HG03469 (cell line): ENCODE measurements around the gene TTLL6.
"Not testable (repeated sequence)": the region's sequence is repeated elsewhere in the genome, so short reads cannot be mapped to it uniquely, and the experiment has no call there.

Source experiments
- ATAC-seq: cut with Tn5 transposase; IDR thresholded peaks from one replicate; pipeline ENCODE4 v1.9.1; 2021; ENCODE audit warnings: mild to moderate bottlenecking, moderate library complexity, moderate number of reproducible peaks; ENCODE audit not compliant: unreplicated experiment

TTLL6 gene

DNA sequence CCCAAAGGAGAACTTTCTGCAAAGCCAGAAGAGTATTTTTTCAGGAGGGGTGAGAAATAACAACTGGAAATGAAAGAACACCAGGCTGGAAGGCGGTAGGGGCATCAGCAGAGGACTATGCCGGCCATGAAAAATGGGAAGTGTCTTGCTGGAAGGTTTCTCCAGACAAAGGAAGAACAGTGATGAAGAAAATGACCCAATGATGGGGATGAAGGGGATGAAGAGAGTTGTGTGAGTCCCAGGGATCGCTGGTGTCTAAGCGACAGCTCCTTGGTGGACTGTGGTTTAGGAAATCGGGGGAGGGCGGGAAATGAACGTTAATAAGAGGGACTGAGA lies 623 bp downstream of the TTLL6 start:
- no peak for ATAC-seq

DNA sequence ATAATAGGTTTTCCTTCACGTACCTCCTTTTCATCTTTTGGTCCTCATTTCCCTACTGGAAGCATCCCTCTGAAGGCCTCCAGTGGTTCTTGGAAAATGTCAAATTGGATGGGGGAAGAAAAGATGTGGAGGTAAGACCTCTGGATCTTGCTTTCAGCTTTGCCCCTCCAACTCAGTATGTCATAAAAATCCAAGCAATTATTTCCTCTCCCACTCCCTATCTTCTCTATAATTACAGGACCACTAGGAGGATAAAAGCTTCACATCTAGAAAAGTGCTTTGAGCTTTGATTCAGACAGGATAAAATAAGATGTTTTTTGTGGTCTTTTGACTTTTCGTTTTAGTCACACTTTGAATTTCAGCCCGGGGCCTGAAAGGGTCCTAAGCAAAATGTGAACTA lies 1.7 kb downstream of the TTLL6 start:
- ATAC-seq, result no peak

DNA sequence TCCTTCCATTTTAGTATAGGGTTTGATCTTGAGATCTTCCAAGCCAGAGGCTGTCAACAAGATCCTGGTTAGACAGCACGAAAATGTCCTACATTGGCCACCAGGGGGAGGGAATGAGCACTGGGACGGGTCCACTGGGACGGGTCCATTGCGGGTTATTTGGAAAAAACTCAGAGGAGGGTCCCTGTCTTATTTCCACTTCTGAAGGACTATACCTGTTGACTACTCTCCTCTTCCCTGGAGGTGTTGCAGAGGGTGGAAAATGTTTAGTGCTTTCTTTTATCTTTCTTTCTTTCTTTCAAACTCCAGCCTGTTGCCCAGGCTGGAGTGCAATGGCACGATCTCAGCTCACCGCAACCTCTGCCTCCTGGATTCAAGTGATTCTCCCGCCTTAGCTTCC lies 2.5 kb downstream of the TTLL6 start:
- ATAC-seq, result no peak

DNA sequence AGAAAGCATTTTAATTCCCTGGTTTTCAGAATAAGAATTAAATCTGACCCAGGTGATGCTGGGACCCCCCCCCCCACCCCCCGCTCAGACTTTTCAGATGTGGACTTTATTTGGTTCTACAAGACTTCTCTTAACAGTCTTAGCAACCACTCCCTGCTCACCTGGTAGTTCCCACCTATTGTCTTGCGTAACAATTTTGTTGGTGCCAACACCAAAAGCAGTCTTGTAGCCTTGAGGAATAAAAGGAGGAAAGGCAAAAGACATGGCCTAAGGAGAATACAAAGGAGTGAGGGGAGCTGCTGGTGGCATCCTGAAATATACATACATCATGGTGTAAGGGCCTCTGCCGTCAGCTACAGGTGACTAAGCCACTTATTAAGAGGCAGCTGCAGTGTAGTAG lies 5.0 kb downstream of the TTLL6 start:
- no peak for ATAC-seq

DNA sequence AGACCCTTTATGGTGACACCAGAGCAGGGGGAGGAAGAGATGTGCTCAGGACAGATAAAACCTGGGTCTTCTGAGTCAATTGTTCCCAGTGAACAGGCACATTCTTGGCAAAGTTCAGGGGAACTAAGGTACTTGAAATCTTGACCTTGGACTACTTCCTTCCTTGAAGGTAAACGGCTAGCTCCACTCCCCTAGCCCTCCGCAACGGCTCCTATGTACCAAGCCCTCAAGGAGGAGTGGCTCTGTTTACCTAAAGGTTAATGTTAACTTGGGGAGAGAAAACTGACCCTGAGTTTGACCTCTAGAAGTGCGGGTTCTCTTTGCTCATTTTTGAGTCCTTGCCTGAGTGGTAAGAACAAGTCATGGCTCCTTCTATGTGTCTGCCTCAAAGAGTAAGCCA lies 7.8 kb downstream of the TTLL6 start:
- no peak for ATAC-seq

DNA sequence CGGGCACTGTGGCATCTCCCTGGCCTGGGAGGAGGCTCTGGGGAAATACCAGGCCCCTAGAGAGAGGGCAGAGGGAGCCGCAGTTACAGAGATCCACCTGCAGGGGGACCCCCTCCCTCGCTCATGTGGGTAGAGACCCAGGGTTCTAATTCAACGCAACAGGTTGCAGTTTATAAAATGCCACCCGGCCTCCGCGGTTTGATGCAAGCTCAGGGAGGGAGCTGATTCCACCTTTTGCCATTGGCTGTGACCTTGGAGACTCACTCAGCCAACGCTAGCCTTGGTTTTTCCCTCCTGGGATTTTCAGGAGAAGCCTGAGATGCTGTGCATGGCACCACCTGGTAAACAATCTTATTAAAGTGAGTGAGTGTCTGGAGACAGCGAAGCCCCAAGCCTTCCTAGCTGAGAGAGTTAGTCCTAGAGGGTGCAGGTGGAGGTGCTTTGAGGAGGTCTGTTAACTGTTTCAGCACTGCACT lies 12.1 kb downstream of the TTLL6 start:
- ATAC-seq, result no peak

DNA sequence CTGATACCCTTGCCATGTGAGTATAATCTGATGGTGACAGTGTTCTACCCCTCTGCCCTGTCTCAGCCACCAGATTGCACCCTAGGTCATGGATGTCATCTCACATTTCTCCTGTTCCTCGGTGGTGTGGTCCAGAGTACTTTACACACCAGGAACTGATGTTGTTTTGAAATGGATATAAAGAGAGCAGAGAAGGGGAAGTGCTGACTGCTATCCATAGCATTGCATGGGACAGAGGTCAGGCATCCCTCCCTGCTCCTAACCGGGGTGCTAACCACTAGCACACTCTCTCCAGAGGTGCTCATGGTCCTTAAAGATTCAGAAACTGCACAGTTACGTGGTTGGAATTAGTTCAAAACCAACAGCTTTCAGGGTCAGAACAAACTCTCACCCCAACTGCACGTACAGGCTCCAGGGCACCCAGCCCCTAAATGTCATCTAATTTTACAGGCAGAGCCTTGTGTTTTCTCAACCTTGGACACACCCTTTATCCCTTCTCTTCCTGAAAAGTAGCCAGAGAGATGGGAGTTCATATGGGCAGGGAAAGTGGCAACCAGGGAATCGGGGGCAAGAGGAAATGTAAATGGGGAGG lies 16.3 kb downstream of the TTLL6 start:
- ATAC-seq, result no peak

DNA sequence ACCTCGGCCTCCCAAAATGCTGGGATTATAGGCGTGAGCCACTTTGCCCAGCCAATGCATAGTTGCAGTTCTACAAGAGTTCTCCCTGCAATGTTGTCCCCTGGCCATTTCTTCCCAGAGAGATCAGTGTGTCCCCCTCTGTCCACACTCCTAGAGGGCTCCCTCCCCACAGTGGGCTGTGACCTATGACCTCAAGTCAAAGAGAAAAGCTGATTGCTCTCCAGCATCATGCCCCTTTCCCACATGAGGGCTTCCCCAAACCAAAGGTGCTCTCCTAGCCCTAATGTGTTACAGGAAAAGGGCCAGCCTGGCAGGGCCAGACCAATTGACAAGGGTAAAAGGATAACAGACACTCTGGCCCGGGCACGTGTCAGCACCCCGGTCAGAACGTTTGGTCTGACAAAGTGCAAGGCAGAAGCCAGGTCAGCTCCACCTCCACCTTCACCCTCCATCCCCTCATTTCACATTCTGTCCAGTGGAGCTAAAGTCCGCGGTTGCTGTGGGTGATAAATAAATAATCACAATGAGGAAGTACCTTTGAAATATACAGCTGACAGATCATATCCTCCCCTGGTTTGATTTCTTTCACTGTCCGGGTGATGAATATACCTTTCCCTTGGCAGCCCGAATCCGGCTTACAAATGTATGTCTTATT lies 17.8 kb downstream of the TTLL6 start:
- ATAC-seq, result no peak

DNA sequence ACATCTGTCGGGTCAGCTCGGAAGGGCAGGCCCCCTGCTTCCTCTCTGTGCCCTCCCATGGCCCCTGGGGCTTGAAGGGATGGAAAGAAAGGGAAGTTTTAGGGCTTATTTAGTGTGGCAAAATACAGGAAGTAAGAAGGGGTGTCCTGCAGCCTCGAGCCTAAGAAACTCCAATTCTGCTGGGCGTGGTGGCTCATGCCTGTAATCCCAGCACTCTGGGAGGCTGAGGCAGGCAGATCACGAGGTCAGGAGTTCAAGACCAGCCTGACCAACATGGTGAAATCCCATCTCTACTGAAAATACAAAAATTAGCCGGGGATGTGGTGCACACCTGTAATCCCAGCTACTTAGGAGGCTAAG lies 20.9 kb downstream of the TTLL6 start:
- not testable (repeated sequence) for ATAC-seq

DNA sequence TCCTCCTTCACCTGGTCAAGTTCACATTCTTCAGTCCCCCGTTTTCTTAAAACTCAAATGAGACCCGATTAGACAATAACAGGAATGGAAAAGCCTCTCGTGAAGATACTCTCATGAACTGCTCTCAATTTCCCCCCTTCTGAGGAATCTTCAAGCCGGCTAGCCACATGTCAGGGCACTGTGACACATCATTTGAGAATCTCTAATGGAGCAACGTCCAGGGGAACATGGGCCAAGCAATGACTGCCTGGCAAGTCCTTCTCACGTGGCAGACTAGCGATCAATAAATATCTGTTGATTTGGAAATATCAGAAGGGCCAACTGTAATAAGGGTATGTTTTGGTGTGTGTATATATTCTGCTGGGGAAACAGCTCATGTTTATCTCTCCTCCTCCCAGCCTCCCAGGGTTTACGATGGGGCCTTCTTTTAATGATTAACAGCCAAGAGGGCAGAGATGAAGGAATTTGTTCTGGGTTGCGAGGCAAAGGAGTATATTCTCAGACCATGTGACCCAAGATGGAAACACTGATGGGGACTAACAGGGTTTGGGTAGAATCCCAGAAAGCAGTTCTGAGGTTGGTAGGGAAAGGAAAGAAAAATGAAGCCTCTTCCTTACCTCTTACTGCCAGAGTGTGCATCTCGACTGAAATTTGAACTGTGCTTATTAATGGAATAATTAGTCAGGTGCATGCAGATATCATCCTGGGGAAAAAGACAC lies 21.4 kb downstream of the TTLL6 start:
- ATAC-seq, result no peak

DNA sequence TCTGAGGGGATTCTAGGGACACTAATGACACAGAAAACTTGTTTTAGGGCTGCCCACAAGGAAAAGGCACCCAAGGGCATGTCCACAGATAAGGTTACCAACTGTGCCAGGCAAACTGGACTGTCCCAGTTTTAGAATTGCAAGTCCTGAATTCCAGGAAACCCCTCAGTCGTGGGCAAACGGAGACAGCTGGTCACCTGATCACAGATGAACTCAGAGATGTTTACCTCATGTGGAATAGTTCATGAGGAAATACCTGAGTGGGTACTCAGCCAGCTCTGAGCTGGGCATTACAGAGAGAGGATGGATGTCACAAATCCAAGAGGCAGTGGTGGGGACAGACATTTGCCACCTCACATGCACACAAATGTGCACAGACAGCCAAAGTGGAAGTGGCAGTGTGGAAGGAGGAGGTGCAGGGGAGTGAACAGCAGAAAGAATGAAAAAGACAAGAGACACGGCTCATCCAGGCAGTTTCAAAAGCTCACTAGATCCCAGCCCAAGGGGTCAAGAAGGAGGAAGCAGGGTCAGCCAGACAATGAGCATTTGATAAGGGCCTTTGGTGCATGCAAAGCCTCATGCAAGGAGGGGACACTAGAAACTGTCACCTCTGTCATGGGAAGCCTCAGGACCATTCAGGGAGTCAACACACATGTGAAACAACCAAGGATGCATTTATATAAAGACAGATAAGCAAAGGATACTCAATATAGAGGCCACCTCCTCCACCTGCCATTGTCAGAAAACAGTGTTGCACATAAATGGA lies 24.8 kb downstream of the TTLL6 start:
- no peak for ATAC-seq

DNA sequence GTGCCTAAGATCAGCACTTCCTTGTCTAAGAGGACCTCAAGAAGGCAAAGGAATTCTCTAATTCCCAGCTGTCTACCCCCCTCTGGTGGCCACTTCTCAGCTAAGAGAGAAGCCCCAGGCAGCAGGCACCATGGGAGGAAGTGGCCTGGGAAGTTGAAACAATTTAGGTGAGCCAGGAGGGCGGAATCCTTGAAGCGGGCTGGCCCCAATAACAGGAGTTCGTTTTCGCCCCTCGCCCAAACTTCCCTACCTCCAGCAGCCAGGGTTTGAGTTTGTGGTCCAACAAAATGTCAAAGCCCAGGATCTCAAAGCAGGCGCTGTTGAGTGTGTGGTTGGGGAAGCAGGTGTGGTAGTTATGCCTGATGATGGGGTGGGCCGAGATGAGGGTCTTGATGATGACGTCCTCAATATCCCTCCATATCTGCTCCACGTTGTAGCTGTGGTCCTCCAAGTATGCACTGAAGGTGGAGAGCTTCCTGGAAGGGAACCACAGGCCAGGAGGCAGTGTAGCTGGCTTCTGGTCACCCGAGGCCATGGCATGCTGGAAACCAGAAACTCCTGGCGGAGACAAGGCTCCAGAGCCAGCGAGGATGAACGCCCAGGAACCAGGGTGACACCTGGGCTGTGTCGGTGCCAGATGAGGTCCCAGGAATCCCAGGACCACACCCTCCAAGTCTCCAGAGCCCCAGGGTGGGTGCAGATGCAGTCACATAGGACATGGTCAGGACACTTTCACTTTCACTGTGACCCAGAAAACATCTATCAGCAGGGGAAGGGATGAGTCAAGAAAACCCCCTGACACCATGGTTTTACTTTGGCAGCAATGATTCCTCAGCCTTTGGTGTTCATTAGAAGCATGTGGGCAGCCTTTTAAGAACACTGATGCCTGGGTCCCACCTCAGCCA lies 25.6 kb downstream of the TTLL6 start:
- no peak for ATAC-seq

DNA sequence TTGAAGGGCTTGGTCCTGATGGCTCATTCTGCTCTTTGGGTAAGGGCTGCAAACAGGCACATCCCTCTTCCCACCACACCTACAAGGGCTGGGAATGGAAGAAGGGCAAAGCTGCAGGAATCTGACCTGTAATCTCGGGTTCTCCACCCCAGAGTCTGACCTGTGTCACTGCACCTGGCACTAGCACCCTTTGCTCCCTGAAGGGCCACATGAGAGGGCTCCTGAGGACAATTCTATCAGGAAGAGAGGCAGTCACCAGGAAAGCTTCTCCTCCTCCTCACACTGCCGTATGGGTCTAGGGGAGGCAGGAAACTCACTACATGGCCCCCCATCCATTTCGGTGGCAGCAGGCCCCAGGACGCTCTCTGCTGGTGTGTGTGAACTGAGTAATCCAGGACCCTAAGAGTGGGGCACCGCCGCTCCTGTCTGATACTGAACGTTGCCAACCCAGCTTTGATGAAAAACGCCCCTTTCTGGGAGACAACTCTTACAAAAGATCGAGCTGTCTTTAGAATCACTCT lies 26.4 kb downstream of the TTLL6 start:
- ATAC-seq, result no peak

DNA sequence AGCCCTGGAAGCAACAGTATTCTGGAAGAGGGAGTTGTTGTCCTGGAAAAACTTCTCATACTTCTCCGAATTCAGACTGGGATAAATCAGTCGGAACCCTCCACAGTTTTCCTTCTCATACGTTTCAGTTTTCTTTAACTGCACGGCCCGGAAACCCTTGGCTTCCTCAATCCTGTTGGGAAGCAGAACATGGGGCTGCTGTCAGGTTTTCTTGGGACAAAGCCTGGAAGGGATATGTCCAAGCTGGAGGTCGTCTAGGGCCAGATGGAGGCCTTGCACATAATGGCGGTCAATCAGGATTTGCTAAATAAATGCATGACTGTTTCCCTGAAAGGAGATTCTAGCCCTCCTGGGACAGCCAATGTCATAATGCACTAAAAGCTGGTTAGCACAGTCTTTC lies 29.2 kb downstream of the TTLL6 start:
- ATAC-seq, result no peak

DNA sequence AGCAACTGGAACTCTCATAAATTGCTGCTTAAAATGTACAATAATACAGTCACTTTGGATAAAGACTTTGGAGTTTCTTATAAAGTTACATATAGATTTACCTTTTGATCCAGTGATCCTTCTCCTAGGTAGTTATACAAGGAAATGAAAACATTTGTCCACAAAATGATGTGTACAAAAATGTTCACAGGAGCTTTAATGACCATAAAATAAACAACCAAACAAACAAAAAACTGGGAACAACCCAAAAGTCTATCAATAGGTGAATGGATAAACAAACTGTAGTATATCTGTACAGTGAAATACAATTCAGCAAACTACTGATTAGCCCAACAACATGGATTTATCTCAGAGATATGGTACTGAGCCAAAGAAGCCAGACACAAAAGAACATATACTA lies 37.6 kb downstream of the TTLL6 start:
- no peak for ATAC-seq

DNA sequence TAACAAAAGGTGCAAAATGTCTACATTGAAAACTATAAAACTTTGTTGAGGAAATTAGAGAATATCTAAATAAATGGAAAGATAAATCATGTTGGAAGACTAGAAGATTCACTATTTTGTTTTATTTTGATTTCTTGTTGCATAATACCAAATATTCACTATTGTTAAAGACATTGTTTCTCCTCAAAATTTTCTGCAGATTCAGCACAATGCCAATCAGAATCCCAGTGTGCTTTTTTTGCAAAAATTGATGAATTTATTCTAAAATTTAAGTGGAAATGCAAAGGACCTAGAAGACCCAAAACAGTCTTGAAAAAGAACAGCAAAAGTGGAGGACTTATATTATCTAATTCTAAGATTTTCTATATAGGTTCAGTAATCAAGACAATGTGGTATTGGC lies 40.4 kb downstream of the TTLL6 start:
- ATAC-seq, result no peak

DNA sequence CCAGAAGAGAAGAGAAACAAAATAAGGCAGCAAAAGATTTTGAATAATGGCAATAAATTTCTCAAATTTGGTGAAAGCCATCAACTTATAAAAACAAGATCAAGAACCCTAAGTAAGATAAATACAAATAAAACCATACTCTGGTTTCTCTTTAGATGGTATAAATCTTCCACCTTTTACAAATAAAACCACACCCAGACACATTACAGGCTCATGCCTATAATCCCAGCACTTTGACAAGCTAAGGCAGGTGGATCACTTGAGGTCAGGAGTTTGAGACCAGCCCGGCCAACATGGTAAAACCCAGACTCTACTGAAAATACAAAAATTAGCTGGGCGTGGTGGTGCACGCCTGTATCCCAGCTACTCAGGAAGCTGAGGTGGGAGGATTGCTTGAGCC lies 43.8 kb downstream of the TTLL6 start:
- no peak for ATAC-seq

DNA sequence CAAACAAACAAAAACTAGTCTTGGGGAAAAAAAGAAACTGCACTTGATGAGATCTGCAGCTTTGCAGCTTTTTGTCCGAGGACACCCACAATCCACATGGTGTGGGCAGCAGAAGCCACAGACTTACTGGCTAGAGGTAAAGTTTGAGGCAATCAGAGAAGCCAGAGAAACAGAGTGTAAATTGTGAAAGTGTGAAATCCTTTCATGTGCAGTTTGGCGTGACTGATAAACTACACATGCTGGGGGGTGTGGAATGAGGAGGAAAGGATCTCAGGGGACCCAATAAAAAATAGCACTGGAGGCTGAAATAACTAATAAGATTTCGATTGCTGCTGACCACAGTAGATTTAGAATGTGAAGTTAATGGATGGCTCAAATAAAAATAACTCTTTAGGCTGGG lies 46.1 kb downstream of the TTLL6 start:
- no peak for ATAC-seq

DNA sequence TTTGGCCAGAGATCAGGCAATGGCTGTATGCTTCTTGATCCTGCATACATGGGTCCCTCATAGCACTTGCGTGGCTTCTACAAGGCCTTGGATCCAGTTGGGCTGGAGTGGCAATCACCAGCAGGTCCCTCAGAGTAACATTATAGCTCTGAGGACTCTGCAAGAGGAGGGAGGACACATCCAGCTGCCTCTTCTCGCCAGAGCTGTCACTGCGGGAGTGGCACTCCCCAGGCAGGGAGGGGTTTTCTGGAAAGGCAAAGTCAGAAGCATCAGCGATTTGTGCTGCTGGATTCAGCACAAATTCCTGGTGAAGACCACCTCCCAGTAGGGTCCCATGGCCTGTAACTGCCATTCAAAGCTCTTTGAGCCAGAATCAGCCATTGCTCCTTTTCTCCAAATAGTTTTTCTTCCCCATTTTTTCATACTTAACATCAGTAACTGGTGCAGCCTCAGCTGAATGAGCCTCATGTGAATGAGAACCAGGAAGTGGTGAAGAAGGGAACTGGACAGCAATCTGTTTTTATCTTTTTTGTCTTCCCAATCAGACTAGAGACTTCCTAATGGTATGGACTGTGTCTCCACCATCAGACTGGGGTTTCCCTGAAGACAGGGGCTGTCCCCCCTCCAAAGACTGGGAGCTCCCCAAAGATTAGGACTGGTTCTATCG lies 47.9 kb downstream of the TTLL6 start:
- ATAC-seq, result no peak

DNA sequence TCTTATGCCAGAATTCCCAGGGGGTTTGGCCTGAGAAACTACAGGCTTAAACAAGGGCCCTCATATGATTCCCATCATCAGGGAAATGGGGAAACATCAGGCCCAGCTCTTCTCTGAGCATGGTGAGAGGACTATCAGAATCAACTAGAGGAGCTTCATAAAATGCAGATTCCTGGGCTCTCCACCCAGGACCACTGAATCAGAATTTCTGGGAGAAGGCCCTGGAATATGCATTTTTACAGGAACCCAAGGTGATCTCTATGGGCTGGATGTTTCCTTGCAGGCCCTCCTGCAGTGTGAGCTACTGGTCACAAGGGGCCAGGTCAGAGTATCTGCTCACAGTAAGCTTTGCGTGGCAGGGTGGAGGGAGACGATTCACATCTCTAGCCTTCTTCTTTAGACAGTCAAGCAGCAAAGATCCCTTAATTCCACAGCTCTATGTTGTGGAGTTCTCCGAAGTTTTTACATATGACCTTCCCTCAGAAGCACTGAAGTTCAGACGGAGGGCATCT lies 49.7 kb downstream of the TTLL6 start:
- no peak for ATAC-seq
